K562 (cell line): ENCODE results near the gene NFIC. TPM values are rescaled to one million over a fixed set of nuclear protein-coding genes. Genes with fewer than 3 reads are reported as not detected.

Experiments used
- ATAC-seq: fragments of 200-7000 bp; cut with Tn5 transposase; 3 replicates; pipeline ENCODE4 v1.9.1; 2020; ENCODE audit warnings: moderate library complexity
- BruUV-seq: library from RNA; stranded (reverse); fragments of 400-500 nt; replicated peaks from 2 replicates; lab custom pipeline; 2021; lab: Mats Ljungman, UMichigan
- CTCF ChIA-PET: fragments of 300-600 bp; formaldehyde crosslinking; extraction: SDS; loops from one replicate; lab custom pipeline; 2021; ENCODE audit warnings: low intra/inter-chr PET ratio; lab: Yijun Ruan, JAX
- POLR2A ChIA-PET: fragments of 300-600, 350-650 bp; sonication (Branson Sonifier 250); formaldehyde crosslinking; extraction: SDS; loops from one replicate; lab custom pipeline; 2021; ENCODE audit warnings: antibody characterized with exemption, inconsistent platforms; lab: Yijun Ruan, JAX
- DNase-seq, 4 experiments: peaks; one replicate each; pipeline versions ENCODE4 v3.0.0 to v3.0.0-alpha.2; 2011 to 2018; ENCODE audit warnings: low spot score in 3 of 4, mixed read lengths in 3 of 4; ENCODE audit errors: extremely low read depth in 1 of 4
- FAIRE-seq: peaks from 2 replicates; lab custom pipeline; 2011; peaks lifted over from hg19 to GRCh38; lab: Jason Lieb, UNC
- H2AFZ ChIP-seq: 2 replicates; pipeline ENCODE4 v1.6.0; 2011; ENCODE audit warnings: low read depth, low read length, control low read depth, inconsistent platforms
- H3K27ac ChIP-seq: fragments of 200-600 bp; 3 replicates; pipeline ENCODE4 v1.8.0; 2011; ENCODE audit warnings: low read depth, mild to moderate bottlenecking, control low read depth, inconsistent platforms, low read length, moderate library complexity, mixed read lengths; ENCODE audit errors: extremely low read depth
- H3K27me3 ChIP-seq, 2 experiments: fragments of 300-600 bp in 1 of 2; 2 replicates in 1 of 2; 3 replicates in 1 of 2; pipeline versions ENCODE4 v1.6.0 to v1.8.0; 2011; ENCODE audit warnings: inconsistent platforms in 2 of 2, low read length in 2 of 2, mild to moderate bottlenecking in 1 of 2, mixed read lengths in 1 of 2, moderate library complexity in 1 of 2; ENCODE audit not compliant: control insufficient read depth in 2 of 2, insufficient read depth in 2 of 2
- H3K36me3 ChIP-seq: fragments of 300-600 bp; 3 replicates; pipeline ENCODE4 v1.8.0; 2011; ENCODE audit warnings: mild to moderate bottlenecking, low read length, inconsistent platforms; ENCODE audit not compliant: control insufficient read depth, insufficient read depth
- H3K4me1 ChIP-seq, 2 experiments: fragments of 200-600 bp in 1 of 2; replicated peaks in 1 of 2; 2 replicates in 1 of 2; 3 replicates in 1 of 2; pipeline versions ENCODE4 v1.5.1 to v1.8.0; 2011; ENCODE audit warnings: inconsistent platforms in 2 of 2, low read length in 2 of 2, mild to moderate bottlenecking in 1 of 2, mixed read lengths in 1 of 2, moderate library complexity in 1 of 2; ENCODE audit not compliant: control insufficient read depth in 2 of 2, insufficient read depth in 2 of 2
- H3K4me2 ChIP-seq: 2 replicates; pipeline ENCODE4 v1.6.1; 2011; ENCODE audit warnings: low read length, control low read depth, inconsistent platforms, mixed read lengths; ENCODE audit not compliant: insufficient read depth
- H3K4me3 ChIP-seq: fragments of 200-600 bp; sonication (generic), shearing (Covaris generic); 2 replicates; pipeline ENCODE4 v1.5.1; 2016; ENCODE audit warnings: control low read depth, inconsistent platforms
- H3K79me2 ChIP-seq: fragments of 200-600 bp; 3 replicates; pipeline ENCODE4 v1.8.0; 2011; ENCODE audit warnings: low read length, inconsistent platforms; ENCODE audit not compliant: control insufficient read depth, insufficient read depth
- H3K9ac ChIP-seq, 2 experiments: 2 replicates each; pipeline versions ENCODE4 v1.6.0 to v1.6.1; 2011; ENCODE audit warnings: low read depth in 2 of 2, low read length in 2 of 2, control low read depth in 1 of 2, inconsistent platforms in 1 of 2, mild to moderate bottlenecking in 1 of 2, mixed read lengths in 1 of 2; ENCODE audit not compliant: insufficient read depth in 1 of 2
- H3K9me1 ChIP-seq: one replicate; pipeline ENCODE4 v1.6.0; 2011; ENCODE audit warnings: inconsistent platforms, mild to moderate bottlenecking, low read length, moderate library complexity; ENCODE audit not compliant: control insufficient read depth, insufficient read depth
- H3K9me3 ChIP-seq: replicated peaks from 2 replicates; pipeline ENCODE4 v1.5.1; 2011; ENCODE audit warnings: low read depth, low read length, inconsistent platforms; ENCODE audit not compliant: control insufficient read depth, insufficient read depth
- H4K20me1 ChIP-seq: replicated peaks from 2 replicates; pipeline ENCODE4 v1.6.1; 2011; ENCODE audit warnings: low read length, inconsistent platforms, mixed read lengths; ENCODE audit not compliant: control insufficient read depth, insufficient read depth
- CEBPB ChIP-seq: fragments of 450-650 bp; IDR thresholded peaks from 2 replicates; pipeline ENCODE4 v1.6.1; 2016; ENCODE audit warnings: missing genetic modification characterization, missing compliant biosample characterization
- ELF4 ChIP-seq: fragments of 450-650 bp; formaldehyde crosslinking; IDR thresholded peaks from 2 replicates; pipeline ENCODE4 v1.4.0; 2022; ENCODE audit warnings: missing genetic modification characterization
- ERF ChIP-seq: fragments of 450-650 bp; formaldehyde crosslinking; IDR thresholded peaks from 2 replicates; pipeline ENCODE4 v1.4.0; 2020; ENCODE audit warnings: mild to moderate bottlenecking, mixed read lengths
- KDM1A ChIP-seq, 2 experiments: fragments of 450-650 bp; IDR thresholded peaks; 2 replicates each; pipeline ENCODE4 v1.6.1; 2016; ENCODE audit warnings: mild to moderate bottlenecking in 2 of 2
- MEIS2 ChIP-seq: fragments of 450-650 bp; IDR thresholded peaks from 2 replicates; pipeline ENCODE4 v1.6.1; 2014; ENCODE audit warnings: mild to moderate bottlenecking; ENCODE audit not compliant: partially characterized antibody
- OTX1 ChIP-seq: fragments of 450-650 bp; formaldehyde crosslinking; IDR thresholded peaks from 2 replicates; pipeline ENCODE4 v1.4.0; 2022; ENCODE audit warnings: mild to moderate bottlenecking
- PHF8 ChIP-seq: fragments of 200-600 bp; sonication (generic); IDR thresholded peaks from 2 replicates; pipeline ENCODE4 v1.6.1; 2012; ENCODE audit warnings: mixed run types, mild to moderate bottlenecking, inconsistent platforms, low read length, moderate library complexity, borderline replicate concordance
- POLR2H ChIP-seq: IDR thresholded peaks from 2 replicates; pipeline ENCODE4 v1.6.1; 2016; ENCODE audit warnings: missing genetic modification characterization, low read depth, mild to moderate bottlenecking, control low read depth, missing compliant biosample characterization, moderate library complexity
- RBM25 ChIP-seq: fragments of 200-400 bp; formaldehyde crosslinking; IDR thresholded peaks from 2 replicates; pipeline ENCODE4 v1.6.1; 2018; ENCODE audit warnings: low read length, low read depth, moderate library complexity; ENCODE audit not compliant: severe bottlenecking
- RNF2 ChIP-seq: sonication (generic); IDR thresholded peaks from 2 replicates; pipeline ENCODE4 v1.6.1; 2016
- SMARCA5 ChIP-seq: fragments of 450-650 bp; IDR thresholded peaks from 2 replicates; pipeline ENCODE4 v1.6.1; 2016
- TCF7 ChIP-seq: sonication (generic); IDR thresholded peaks from 2 replicates; pipeline ENCODE4 v1.6.1; 2016; ENCODE audit warnings: antibody characterized with exemption, borderline replicate concordance
- TCF7L2 ChIP-seq: fragments of 150-350 bp; IDR thresholded peaks from 2 replicates; pipeline ENCODE4 v1.6.1; 2016; ENCODE audit warnings: low read depth, mild to moderate bottlenecking, low read length, moderate library complexity
- WGBS: fragments of 100-300 bp; shearing (Covaris generic); methylation state at CpG from one replicate; pipeline ENCODE4 v1.1.6; 2016; ENCODE audit warnings: low coverage, mixed read lengths; ENCODE audit not compliant: insufficient coverage; ENCODE audit errors: missing lambda C conversion rate; 5-methylcytosine and 5-hydroxymethylcytosine counted together
- in situ Hi-C: fragments of 300-500 bp; cut with MboI; formaldehyde crosslinking; loops from 4 replicates; pipeline ENCODE4 v1.15.0; 2018; ENCODE audit warnings: inconsistent platforms, mixed read lengths
- intact Hi-C: fragments of 100-400 bp; cut with micrococcal nuclease; formaldehyde crosslinking; loops from 2 replicates; pipeline ENCODE4 v1.14.2; 2022
- polyA plus RNA-seq, 8 experiments: library from polyadenylated mRNA; depleted of rRNA in 4 of 8; stranded (reverse) in 5 of 8; unstranded in 3 of 8; fragments of >200 nt; fragmentation: Nextera tagmentation in 2 of 8; fragmentation: Illumina TruSeq in 1 of 8; extraction: Ambion mirVana in 2 of 8; extraction: Trizol in 1 of 8; gene quantifications; 2 replicates each; pipeline versions ENCODE4 v1.2.1 to v1.2.3, GENCODE V29; 2011 to 2014; ENCODE audit warnings: inconsistent platforms in 1 of 8, missing spikeins in 1 of 8
- total RNA-seq, 7 experiments: library from RNA; depleted of rRNA in 6 of 7; stranded (reverse); fragments of >200 nt in 6 of 7; fragmentation: Illumina TruSeq in 2 of 7; extraction: Trizol in 2 of 7; gene quantifications; 2 replicates each; pipeline versions ENCODE4 v1.2.1 to v1.2.3, GENCODE V29; 2011 to 2021; ENCODE audit warnings: low replicate concordance in 1 of 7
- TF ChIP-seq, protein P1 (sequence below): sonication (generic); formaldehyde crosslinking; IDR thresholded peaks from 2 replicates; pipeline ENCODE4 v1.8.0; 2023; ENCODE audit warnings: mild to moderate bottlenecking, missing genetic modification reagents

Gene NFIC
- total and polyA plus RNA-seq, 9 of the 15 experiments (the other 6 are each of a cell fraction or from before 2014, with no cell fraction given) = 0.71 to 62.1 (median 6.9) TPM

DNA sequence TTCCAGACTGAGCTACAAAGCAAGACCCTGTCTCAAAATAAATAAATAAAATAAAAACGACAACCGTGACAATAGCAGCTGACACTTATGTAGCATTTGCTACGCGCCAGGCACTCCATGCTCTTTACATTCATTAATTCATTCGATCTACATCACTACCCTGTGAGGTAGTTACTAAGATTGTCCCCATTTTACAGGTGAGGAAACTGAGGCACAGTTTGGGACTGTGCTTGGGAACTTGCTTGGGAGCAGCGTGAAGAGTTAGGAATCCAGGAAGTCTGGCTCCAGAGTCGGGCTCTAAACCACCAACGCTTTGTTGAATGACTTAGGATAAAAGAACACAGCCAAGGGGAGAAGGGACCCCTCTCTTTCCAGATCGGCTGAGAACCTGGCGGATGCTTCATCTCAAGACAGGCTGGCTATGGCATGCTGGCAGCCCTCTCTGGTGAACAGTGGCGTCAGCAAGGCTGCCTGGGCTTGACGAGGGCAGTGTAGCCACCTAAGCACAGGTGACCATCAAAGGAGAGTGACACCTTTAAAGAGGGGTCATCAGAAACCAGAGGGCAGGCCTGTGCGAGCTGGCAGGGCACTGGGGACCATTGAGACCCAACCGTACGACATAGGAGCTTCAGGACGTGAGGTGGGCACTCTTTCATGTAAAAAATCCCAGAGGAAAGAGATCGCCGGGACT, 133.5 kb downstream of the NFIC start (continued):
- peak; percentile 70 to 82 for TF ChIP-seq KDM1A (IDR thresholded peaks at IDR 0.05)
- TF ChIP-seq ERF (CRISPR knock-in tag) = no peak
- TF ChIP-seq RBM25 = peak; percentile 90
- TF ChIP-seq SMARCA5 = peak; percentile 61; the same call in 1 of the 2 replicates

DNA sequence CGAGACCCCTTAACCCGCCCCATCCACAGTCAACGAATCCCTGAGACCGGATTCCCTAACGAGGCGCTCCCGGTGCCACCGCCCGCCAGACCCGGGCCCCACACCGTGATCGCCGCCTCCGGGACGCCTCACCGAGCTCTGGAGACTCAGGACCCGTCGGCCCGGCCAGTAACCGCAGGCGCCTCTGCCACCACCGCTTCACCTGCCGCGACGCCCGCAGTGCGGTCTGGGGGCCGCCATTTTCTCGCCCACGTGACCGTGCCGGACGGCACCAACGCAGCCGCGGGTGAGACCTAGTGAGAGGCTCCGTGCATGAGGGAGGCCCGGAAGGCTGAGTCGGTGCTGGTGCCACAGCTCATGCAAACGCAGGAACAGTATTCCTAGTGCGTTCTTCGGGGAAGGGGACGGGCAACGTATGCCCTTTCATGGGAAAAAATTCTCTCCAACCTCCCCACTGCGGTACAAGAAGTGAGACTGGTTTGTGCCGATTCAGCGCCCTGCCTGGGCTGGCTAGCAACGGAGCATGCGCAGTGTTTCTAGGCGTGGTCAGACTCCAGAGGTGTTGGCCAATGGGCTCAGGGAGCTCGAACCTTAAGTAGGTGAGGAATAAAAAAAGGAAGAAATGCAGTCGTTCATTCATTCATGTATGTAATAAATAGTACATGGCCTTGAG, 134.2 kb downstream of the NFIC start, which contains the start of gene DOHH:
TSS of gene DOHH (minus strand) at position 246 of the 673 bp plus-strand sequence. CDS start 3,860 bp downstream, outside the sequence.
- CTCF ChIA-PET = no interaction called here
- Histone ChIP-seq H3K4me1 (peaks cover 18 to 33% of the 10 kb centered on the region in 2 experiments; a peak in 4 of 5 replicates), H3K9me3 (no peaks in the 10 kb centered on the region), H3K36me3 (peaks cover 30% of the 10 kb centered on the region), H3K79me2 (peaks cover 38% of the 10 kb centered on the region), H3K27me3 (no peaks in the 10 kb centered on the region), H3K9me1 (no peaks in the 10 kb centered on the region), H3K4me3 (peak within 1 kb of the TSS; percentile 85), H3K27ac (peak within 1 kb of the TSS; percentile 100), H4K20me1 (no peaks in the 10 kb centered on the region), H3K9ac (peak within 1 kb of the TSS; percentile 98 to 99), H3K4me2 (peak within 1 kb of the TSS; percentile 100), H2AFZ (peak within 1 kb of the TSS; percentile 100)
- BruUV-seq = no TSS peak
- intact Hi-C loops (no loop called here), in situ Hi-C loops (no loop called here)
- ATAC-seq = peak; percentile 97
- DNase-seq = peak; percentile 95 to 99 (median 98)
- POLR2A ChIA-PET = interaction anchor here (0.6 to 2.0 kb wide), 7 partner anchors 12 to 170 kb away, joined by 3 to 9 read pairs (median 3); partner anchors contain the start of gene SMIM24
- WGBS = 1% methylated on average over 43 of the region's 52 CpGs
- peak; percentile 99 for FAIRE-seq
- TF ChIP-seq ELF4 (CRISPR knock-in tag) (no peak), CEBPB (tag) (peak; percentile 79), RBM25 (peak; percentile 35), MEIS2 (peak; percentile 47), RNF2 (peak; percentile 93), TCF7L2 (peak; percentile 98), TCF7 (peak; percentile 35; the same call in 1 of the 2 replicates), POLR2H (tag) (peak; percentile 68; the same call in 1 of the 2 replicates), OTX1 (CRISPR knock-in tag) (0 out of 2 replicates have a peak, but pooled peaks have one; percentile 63), PHF8 (peak; percentile 91; the same call in 1 of the 2 replicates)
- TF ChIP-seq, protein P1, sequence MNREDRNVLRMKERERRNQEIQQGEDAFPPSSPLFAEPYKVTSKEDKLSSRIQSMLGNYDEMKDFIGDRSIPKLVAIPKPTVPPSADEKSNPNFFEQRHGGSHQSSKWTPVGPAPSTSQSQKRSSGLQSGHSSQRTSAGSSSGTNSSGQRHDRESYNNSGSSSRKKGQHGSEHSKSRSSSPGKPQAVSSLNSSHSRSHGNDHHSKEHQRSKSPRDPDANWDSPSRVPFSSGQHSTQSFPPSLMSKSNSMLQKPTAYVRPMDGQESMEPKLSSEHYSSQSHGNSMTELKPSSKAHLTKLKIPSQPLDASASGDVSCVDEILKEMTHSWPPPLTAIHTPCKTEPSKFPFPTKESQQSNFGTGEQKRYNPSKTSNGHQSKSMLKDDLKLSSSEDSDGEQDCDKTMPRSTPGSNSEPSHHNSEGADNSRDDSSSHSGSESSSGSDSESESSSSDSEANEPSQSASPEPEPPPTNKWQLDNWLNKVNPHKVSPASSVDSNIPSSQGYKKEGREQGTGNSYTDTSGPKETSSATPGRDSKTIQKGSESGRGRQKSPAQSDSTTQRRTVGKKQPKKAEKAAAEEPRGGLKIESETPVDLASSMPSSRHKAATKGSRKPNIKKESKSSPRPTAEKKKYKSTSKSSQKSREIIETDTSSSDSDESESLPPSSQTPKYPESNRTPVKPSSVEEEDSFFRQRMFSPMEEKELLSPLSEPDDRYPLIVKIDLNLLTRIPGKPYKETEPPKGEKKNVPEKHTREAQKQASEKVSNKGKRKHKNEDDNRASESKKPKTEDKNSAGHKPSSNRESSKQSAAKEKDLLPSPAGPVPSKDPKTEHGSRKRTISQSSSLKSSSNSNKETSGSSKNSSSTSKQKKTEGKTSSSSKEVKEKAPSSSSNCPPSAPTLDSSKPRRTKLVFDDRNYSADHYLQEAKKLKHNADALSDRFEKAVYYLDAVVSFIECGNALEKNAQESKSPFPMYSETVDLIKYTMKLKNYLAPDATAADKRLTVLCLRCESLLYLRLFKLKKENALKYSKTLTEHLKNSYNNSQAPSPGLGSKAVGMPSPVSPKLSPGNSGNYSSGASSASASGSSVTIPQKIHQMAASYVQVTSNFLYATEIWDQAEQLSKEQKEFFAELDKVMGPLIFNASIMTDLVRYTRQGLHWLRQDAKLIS (CRISPR knock-in tag) = peak; percentile 77; the same call in 1 of the 2 replicates
